ENCODE data around the gene CA5B.
A peak's percentile ranks its signal among the peaks of the same experiment; 100 is the strongest.
"Not testable (repeated sequence)": the region's sequence is repeated elsewhere in the genome, so short reads cannot be mapped to it uniquely, and the experiment has no call there.

The CA5B gene, protein sequence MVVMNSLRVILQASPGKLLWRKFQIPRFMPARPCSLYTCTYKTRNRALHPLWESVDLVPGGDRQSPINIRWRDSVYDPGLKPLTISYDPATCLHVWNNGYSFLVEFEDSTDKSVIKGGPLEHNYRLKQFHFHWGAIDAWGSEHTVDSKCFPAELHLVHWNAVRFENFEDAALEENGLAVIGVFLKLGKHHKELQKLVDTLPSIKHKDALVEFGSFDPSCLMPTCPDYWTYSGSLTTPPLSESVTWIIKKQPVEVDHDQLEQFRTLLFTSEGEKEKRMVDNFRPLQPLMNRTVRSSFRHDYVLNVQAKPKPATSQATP

DNA sequence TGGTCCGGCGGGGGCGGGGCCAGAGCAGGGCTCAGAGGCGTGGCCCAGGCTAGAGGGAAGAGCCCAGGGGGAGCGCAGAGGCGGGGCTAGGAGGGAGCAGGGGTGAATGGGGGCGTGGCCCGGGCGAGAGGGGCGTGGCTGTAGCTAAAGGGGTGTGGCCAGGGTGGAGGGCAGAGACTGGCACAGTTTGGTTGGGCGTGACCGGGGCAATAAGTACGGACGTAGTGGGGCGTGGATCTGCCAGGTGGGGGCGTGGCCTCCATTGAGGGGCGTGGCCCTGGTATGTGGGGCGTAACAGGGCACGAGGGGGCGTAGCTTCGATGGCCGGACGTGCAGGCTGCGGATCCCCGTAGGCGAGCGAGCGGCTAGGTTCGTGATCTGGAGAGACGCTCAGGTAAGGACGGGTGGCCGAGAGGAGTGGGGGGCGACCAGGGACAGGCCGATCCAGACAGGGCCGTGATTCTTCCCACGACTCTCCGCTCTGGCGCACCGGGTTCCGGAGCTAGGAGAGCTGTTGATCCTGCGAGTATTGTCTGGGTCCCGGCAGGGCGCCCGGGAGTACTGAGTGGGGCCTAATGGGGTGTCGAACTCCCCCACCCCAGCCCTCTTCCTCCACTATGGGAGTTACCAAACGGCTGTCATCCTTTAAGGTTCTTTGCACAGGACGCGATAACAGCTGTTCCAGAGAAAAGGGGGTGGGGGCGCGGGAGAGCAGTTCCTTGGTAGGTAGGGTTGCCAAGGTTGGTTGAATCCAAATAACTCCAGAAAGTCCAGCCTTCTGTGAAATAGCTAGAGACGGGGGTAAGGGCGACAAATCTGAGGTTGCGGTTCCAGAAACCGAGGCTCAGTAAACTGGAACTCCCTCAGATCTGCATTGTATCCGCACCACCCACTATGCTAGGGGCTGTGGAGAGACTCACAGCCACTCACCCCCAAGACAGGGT, at the start of gene CA5B:
Gene CA5B (plus strand): TSS at position 312 of the 944 bp plus-strand sequence. CDS start 11,754 bp downstream, outside the sequence.
- DNase-seq = peak; percentile 38

DNA sequence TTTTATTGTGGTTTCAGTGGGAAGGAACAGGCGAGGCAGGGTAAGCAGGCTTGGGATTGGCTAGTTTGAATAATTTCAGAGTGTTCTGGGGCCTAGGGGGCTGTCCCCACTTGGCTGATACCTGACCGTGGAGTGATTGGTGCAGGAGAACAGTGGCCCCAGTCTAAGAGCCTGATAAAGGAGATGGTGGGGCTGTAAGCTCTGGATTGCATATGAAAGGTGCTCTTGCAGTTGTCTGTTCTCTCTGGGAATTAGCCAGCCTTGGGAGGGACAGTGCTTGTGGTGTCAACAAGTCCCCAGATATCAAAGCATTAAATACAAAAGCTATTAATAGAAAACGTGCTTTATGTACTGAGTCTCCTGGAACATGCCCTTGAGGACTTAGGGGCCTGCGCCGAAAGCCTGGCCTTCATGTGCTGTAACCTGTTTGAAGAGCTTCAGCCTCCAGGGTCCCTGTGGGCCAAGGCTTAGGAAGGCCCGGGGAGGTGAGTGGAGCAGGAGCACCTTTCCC, 43.1 kb upstream of the CA5B start:
- no peak for DNase-seq

DNA sequence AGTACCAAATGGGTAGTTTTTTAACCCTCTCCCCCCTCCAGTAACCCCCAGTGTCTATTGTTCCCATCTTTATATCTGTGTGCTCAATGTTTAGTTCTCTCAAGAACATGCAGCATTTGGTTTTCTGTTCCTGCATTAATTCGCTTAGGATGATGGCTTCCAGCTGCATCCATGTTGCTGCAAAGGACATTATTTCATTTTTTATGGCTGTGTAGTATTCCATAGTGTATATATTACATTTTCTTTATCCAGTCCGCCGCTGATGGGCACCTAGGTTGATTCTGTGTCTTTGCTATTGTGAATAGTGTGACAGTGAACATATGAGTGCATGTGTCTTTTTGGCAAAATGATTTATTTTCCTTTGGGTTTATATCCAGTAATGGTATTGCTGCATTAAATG, 41.6 kb upstream of the CA5B start:
- DNase-seq = no peak

DNA sequence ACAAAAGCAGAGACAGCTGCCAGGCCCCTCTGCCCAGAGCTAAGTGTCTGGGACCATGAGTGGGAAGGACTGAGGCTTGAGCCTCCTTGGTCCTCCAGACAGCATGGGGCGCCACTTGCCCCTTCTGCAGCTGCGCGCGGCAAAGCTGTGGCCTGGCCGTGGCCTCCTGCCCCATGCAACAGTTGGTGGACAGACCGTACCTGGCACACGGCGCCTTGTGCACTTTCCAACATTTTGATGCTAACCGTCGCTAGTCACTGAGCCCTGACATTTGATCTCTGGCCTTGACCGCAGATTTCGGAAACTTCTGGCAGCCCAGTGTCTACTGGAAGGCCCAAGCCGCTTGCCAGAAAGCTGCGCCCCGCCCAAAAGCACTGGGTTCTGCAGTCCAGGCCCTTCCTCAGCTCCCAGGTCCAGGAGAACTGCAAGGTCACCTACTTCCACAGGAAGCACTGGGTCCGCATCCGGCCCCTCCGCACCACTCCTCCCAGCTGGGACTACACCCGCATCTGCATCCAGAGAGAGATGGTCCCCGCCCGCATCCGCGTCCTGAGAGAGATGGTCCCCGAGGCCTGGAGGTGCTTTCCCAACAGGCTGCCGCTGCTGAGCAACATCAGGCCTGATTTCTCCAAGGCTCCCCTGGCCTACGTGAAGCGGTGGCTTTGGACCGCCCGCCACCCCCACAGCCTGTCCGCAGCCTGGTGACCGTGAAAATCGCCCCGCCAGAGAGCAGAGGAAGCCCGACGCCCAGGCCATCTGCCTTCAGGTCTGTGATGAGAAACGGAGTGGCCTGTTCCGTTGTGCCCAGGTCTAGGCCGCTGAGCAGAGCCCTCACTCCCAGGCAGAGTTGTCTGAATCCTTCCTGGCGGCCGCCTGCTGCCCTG, 35.3 kb upstream of the CA5B start:
- no peak for DNase-seq

DNA sequence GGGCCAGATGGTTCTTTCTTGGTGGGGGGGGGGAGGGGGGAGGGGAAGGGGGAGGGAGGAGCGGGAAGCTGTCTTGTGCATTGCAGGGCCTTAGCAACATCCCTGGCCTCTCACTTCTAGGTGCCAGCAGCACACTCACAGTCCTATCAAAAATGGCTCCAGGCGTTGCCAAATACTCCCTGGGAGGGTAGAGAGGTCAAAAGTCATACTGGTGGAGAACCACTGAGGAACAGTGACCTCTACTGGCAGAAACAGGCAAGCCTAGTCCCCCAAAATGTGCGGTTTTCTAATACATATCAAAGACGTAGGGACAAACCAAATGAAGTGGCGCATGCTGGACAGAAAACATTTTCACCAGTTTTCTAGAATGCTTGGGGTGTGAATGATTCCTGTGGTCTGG, 34.3 kb upstream of the CA5B start:
- DNase-seq = not testable (repeated sequence)

DNA sequence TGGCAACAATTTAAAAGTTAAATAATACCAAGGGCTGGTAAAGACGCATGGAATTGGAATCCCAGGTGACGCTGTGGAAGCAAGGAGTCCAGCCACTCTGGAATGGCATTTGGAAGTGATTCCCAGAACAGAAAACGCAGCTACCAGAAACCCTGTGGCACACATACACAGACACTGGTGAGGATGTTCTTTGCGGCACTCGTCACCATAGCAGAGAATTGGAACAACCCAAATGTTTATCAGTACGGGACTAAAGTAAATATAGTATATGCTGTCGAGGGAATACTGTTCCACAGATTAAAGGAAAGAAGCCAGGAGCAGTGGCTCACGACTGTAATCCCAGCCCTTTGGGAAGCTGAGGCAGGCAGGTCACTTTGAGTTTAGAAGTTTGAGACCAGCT, 33.8 kb upstream of the CA5B start:
- DNase-seq = not testable (repeated sequence)

DNA sequence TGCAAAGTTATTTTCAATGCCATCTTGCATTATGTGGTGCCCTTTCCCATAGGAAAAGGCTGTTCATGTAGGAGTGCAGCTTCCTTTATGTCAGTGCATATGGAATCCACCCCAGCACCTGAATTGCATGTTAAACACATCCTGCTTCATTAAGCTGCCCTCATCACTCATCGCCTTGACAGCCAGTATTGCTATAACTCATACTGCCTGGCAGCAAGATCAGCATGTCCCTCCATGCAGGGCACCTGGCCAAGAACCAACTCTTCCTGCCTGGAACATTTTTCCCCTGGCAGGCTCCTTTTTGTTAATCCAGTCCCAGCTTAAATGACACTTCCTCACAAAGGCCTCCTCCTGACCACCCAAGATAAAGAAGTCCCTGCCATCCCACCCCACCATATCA, 23.5 kb upstream of the CA5B start:
- DNase-seq = no peak

DNA sequence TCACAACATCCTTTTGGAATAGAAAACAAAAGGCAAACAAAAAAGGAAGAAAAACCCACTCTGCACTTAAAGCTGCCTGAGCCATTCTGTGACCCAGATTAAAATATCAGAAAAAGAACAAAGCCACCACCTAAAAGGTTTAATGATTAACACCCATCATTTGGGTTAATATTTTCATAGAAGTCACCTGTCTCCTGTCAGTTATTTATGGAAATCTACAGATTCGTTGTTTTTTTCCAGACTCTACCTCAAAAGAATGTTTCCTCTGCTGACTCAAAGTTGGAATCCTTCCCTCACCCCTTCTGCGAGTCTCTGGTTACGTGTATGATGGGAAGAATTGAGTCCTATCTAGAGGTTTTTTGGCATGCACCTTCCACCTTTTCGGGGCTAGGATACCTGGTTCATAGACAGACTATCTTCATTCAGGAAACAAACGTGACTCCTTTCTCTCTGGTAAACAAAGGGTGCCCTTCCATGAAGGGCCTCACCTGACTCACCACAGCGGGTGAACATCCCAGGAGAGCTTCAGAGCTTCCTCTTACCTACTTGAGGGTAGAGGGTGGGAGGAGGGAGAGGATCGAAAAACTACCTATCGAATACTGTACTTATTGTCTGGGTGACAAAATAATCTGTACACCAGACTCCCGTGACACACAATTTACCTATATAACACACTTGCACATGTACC, 19.6 kb upstream of the CA5B start:
- DNase-seq = no peak

DNA sequence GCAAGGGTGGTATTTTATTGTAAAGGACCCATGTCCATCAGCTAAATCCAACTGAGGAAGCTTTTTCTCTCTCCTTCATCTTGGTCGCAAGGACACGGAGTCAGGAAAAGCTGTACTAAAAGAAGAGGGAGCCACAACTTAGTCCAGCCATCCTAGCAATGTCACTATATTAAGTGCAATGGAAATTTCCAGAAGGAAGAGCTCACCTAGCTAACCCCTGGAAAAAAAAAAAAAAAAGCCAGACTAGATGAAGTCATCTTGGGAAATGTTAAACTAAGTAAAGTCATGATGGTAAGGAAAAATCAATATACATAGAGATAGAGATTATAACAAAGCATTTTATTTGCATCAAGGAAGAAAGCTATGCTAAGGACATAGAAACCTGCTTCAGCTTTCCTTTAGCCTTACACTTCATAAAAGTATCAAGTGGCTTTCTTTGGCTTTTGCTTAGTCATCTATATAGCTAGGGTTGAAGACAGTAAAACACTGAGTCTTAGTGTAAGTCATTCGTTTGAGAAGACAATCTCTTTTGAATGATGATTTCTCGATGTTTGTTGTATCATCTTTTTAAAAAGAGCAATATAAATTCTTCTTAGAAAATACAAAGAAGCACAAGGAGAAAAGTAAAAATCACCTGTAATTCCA, 18.6 kb upstream of the CA5B start:
- DNase-seq = no peak

DNA sequence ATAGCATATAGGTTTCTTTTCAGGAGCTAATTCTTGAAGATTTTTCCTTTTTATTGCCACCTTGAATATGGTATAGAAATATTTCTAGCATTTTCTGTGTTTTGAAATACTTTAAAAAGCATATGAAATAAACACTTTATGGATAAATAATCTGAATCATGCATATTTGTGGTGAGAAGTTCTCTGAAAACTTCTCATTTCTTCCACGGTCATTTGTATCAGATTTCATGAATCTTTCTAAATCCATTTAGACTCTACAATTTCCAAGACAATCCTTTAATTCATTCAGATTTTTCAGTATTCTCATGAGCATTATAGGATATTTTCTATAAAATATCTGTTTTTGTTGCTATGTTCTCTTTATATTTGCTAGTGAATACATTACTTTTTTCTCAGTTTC, 16.2 kb upstream of the CA5B start:
- DNase-seq = no peak

DNA sequence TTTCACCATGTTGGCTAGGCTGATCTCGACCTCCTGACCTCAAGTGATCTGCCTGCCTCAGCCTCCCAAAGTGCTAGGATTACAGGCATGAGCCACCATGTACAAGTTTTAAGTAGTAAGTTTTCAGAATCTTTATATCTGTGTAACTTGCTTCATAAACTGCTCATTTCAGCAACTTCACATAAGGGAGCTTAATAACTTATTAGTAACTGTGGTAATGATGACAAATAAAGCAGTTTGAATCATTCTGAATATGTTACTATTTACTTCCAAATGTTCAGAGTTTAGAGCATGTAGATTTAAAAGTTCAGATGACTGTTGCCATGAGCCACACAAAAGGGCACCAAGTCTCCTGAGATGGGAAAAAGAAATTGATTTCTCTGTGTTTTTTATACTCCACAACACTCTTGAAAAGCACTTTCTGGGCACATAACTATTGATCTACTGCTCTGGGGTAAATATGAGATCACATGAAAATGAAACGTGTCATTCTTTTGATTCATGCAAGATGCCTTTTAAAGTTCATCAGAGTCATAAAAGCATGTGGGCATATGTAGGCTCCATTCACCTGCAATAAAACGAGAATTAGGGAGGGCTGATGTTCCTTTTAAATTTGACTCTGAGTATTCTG, 14.1 kb upstream of the CA5B start:
- DNase-seq = no peak

DNA sequence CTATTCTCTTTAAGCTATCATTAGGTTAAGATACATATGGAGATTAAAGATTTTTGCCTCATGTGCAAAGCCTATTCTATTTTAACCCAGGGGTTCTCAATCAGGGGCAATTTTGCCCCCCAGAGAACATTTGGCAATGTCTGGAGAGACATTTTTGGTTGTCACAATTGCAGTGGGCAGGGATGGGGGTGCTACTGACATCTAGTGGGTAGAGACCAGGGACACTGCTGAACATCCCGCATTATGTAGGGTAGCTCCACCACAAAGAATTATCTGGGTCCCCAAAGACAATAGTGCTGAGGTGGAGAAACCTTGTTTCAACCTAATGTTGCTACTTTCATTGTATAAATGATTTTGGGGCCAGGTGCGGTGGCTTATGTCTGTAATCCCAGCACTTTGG, 13.2 kb upstream of the CA5B start:
- DNase-seq = no peak

DNA sequence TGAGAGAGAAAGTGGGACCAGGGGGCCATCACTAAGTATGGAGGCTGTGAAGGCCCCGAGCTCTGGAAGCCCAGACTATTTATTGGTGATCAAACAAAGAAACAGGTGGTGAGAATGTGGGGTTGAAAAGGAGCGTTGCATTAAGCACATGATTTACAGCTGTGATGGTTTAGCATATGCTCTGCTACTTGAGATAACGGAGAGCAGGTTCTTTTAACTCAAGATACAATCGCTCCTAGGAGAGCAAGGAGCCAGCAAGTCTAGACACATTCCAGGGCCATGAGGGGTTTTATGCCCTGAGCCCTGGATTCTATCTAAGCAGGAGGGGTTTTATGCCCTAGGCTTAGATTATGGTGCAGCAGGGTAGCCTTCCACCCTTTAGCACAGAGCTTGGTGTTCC, 6.7 kb upstream of the CA5B start:
- DNase-seq = not testable (repeated sequence)

DNA sequence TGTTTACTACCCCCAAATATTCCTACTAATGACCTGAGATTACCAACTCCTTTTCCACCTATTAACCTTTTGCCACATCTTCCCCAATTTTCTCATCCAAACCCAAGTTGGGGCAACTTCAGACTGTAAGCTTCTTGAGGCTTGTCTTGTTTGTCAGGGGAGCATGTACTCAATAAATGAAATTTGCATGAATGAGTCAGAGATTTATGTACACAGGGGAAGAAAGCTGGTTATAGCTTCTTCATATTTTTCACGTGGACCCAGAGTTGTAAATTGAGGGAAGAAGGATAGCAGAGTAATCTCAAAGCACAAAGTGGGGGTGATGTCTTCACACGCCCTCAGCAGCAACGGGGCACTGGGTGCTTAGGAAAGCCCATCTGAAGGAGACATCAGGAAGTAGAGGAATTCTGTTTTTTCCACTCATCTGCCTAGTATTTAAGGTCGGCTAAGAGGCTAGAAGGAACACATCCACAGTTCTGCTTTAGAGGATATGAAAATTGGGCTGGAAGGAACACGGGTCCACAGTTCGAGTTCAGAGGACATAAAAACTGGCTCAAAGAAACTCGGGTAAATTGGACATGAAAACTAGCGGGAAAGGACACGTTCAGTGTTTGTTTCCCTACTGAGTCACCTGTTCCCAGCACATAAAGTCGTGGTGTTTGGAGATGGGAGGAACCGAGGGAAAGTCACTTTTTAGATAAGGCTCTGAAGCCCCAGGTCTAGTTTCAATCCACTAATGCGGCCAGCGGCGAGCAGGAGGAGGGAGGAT, 696 bp upstream of the CA5B start:
- DNase-seq = no peak

DNA sequence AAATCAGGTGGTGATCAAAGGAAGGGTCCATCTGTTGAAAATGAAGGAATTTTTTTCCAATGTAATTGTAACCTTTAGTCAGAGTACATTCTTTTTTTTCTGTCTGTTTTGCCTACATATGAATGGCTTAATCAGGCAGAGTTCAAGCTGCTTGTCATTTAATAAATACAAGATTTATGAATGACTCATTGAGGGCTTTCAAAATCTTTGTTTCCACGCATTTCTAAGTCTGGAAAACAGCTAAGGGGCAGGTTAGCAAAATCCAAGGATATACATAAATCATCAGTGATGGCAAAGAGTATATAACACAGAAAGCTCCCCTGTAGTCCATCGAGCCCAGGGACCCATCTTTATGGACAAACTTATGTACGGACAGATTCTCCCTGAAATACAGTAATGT, 1.8 kb downstream of the CA5B start:
- no peak for DNase-seq

DNA sequence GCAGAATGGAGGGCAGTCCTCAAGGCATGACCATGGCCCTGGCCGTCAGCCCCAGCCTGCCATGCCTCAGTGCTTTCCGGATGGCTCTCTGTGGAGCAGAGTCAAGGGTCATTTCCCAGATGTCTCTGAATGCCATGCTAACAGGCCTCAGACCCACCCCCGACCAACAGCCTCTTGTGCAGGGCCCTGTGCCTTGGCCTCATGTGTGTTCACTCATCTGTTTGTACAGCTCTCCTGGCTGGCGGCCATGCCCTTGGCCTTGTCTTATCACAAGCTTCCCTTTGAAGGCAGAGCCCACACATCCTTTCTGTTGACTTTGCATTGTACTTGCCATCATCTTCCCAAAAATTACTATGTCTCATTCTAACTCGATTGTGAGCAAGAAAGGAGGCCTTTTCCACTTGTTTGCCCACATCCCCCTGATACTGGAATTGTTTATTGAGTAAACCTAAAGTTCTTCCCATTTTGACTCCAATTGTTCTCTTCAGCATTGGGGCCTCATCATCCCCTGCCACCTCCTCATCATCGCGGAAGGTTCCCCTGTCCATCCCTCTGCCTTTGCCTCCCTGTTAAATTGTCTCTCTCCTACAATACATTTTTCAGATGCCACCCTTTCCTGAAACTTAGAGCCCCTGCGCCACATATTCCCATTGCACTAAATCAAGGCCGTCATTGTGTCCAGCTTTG, 6.3 kb downstream of the CA5B start:
- DNase-seq = no peak

DNA sequence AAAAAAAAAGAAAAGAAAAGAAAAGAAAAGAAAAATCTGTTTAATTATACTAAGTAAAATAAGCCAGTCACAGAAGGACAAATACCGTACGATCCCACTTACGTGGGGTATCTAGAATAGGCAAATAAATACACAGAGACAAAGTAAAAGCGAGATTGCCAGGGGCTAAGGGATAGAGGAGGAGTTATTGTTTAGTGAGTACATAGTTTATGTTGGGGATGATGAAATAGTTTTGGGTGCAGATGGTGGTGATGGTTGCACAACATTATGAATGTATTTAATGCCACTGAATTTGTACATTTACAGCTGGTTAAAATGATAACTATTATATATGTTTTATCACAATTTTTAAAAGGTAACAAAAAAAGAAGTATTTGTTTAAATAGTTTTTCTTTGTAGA, 7.1 kb downstream of the CA5B start:
- no peak for DNase-seq

DNA sequence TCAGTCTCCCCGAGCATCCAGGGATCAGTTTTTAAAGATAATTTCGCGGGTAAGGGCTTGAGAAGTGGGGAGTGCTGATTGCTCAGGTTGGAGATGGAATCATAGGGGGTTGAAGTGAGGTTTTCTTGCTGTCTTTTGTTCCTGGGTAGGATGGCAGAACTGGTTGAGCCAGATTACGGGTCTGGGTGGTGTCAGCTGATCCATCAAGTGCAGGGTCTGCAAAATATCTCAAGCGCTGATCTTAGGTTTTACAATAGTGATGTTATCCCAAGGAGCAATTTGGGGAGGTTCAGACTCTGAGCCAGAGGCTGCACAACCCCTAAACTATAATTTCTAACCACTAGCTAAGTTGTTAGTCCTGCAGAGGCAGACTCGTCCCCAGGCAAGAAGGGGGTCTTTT, 8.6 kb downstream of the CA5B start:
- DNase-seq = not testable (repeated sequence)

DNA sequence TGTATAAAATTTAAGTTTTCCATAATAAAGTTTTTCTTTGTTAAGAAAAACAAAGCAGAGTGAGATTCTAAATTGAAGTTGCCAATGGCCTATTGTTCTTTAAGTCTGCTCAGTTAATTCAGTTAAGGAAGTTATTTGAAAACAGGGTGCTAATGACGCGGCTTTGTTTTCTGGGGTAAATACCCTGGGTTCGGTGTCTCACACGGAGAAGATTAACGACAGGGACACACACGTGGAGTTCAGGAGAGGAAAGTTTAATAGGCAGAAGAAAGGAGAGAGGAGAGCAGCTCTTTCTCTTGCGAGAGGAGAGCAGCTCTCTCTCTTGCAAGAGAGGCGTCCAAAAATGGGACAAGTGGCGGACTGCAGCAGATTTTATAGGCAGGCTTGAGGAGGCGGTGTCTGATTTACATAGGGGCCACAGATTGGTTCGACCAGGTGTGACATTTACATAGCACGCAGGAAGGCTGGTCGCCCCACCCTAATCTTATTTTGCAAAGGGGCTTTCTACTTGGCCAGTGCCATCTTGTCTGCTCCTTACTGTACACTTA, 9.6 kb downstream of the CA5B start:
- no peak for DNase-seq

DNA sequence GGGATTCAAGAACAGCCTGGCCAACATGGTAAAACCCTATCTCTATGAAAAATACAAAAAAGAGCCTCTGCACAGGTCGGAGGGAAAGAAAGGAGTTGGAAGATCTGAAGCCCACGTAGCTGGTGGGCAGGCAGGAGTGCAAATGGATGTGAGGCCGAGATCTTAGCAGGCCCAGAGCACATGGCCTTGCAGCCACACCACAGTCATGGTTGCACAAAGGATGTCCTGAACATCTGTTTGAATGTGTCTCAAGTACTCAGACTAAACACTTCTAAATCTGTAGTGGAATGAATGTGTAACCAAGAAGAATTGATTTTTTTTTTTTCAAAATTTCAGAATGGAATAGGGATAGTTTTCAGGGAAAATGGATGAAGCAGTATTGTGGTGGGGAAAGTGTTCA, 10.8 kb downstream of the CA5B start:
- no peak for DNase-seq
